Nucleus accumbens (tissue), 56 donors: ENCODE measurements around the gene ZNF432.
"Not testable (repeated sequence)": the region's sequence is repeated elsewhere in the genome, so short reads cannot be mapped to it uniquely, and the experiment has no call there.

Experiments used
- DNase-seq, 56 donors: peaks; one replicate each; lab custom pipeline; 2025; lab: John Stamatoyannopoulos, UW

Gene ZNF432

GRCh38 chr19:52048555-52049501 is at the start of gene ZNF432:
Gene ZNF432 (minus strand): TSS chr19:52048838. CDS start chr19:52046868, 1,970 bp downstream.
- peak; percentile 39 to 96 (median 88) for DNase-seq

GRCh38 chr19:52096416-52096815 is 47.8 kb upstream of the ZNF432 start:
- not testable (repeated sequence) for DNase-seq

DNA sequence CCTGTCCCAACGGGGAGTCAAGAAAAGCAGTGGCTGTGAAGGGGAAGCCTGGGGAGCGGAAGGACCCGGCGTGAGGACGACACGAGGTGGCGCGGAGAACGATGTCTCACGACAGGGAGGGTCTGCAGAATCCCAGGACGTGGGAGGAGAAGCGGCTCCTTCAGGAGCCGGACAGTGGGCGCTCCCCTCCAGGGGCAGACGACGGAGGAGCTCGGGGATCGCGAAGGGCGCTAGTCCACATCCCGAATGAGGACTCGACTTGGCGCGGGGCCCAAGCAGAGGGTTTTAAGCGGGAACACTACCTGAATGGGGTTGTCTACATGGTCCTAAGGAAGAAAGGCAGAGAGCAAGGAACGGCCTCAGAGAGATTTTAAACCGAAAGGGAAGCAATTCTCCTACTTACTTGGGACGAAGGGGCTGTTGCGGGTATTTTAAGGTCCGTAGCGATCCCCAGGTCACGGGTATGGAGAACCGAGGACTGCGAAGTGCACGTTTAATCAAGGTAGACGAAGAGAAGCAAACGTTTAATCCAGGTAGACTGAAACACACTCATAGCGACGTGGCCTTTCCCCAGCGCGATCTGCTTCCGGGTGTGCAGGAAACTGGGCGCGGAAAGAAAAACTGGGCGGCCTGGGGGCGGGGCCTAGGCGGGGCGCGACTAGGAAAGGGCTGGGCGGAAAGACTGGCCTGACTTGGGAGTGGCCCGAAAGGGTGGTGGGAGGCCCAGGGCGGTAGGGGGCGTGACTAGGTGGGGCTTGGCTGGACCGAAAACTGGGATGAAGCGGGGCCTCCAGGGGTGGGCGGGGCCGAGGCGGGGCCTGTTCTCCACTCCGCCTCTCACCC is 46.8 kb upstream of the ZNF432 start, which contains the start of gene ZNF841:
ZNF841 (minus strand) TSS at position 594 of the 843 bp plus-strand sequence. CDS start 10,964 bp downstream, outside the sequence.
- peak; percentile 32 to 98 (median 90) for DNase-seq

GRCh38 chr19:52094526-52095130 is 46.0 kb upstream of the ZNF432 start:
- no peak for DNase-seq

- no peak for DNase-seq
These were observed 37.8 kb upstream of the ZNF432 start for GRCh38 chr19:52086481-52086880.

DNA sequence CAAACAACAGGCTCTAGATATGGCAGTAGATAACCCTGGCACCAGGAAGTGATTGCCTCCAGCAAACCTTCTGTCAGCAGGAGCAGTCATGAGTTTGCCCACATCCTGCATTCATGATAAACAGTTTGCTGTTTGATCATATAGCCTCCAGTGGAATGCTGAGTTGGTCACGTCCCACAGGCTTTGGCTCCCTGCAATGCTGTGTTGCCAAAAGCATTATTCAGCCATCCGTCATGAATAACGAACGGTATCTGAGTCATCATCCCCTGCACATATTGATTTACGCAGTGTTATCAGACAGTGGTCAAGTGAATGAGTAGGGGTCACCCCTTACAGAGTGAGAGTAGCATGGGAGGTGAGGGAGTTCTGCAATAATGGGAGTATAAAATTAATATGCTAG is 21.9 kb upstream of the ZNF432 start:
- DNase-seq: no peak

DNA sequence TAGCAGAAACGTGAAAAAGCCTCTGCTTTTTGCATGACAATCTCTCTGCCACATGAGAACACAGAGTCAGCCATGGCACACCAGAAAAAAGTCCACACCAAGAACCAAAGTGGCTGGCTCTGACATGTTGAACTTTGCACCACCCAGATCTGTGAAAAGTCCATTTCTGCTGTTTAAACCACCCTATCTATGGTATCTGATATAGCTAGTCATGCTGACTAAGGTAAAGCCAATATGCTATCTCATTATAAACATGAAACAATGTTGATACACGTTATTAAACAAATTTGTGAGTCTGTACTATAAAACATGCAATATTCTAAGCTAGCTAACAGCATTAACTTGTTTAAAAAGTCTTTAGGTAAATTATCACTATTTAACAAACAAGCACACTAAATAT is 21.0 kb upstream of the ZNF432 start:
- no peak for DNase-seq

DNA sequence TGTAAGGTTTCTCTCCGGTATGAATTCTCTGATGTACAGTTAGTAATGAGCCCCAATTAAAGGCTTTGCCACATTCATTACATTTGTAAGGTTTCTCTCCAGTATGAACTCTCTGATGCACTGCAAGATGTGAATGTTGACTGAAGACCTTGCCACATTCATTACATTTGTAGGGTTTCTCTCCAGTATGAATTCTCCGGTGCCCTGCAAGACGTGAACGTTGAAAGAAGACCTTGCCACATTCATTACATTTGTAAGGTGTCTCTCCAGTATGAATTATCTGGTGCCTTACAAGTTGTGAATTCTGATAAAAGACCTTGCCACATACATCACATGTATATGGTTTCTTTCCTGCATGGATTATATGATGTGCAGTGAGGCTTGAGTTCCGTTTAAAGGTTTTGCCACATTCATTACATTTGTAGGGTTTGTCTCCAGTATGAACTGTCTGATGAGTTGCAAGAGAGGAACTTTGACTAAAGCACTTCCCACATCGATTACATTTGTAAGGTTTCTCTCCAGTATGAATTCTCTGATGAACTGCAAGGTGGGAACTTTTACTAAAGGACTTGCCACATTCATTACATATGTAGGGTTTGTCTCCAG is 17.7 kb upstream of the ZNF432 start:
- DNase-seq: no peak

DNA sequence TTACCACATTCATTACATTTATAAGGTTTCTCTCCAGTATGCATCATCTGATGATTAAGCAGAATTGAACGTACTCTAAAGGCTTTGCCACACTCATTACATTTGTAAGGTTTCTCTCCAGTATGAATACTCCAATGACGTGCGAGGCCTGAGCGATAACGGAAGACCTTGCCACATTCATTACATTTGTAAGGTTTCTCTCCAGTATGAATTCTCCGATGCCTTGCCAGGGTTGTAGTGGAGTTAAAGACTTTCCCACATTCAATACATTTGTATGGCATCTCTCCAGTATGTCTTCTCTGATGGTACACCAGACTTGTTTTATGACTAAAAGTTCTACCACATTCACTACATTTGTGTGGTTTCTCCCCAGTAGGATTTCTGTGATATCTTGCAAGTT is 16.8 kb upstream of the ZNF432 start:
- no peak for DNase-seq

DNA sequence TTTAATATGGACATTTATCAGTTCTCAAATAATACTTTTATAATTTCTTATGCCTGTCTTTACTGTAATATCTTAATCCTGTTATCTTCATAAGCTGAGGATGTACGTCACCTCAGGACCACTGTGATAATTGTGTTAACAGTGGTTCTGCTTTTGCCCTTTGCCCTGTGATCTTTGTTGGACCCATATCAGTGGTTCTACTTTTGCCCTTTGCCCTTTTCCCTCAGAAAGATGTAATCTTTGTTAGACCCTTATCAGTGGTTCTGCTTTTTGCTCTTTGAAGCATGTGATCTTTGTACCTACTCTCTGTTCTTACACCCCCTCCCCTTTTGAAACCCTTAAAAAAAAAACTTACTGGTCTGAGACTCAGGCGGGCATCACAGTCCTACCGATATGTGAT is 7.8 kb upstream of the ZNF432 start:
- DNase-seq: not testable (repeated sequence)

DNA sequence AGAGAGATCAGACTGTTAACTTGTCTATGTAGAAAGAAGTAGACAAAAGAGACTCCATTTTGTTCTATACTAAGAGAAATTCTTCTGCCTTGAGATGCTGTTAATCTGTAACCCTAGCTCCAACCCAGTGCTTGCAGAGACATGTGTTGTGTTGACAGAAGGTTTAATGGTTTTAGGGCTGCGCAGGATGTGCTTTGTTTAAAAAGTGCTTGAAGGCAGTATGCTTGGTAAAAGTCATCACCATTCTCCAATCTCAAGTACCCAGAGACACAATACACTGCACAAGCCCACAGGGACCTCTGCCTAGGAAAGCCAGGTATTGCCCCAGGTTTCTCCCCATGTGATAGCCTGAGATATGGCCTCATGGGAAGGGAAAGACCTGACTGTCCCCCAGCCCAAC is 3.1 kb upstream of the ZNF432 start:
- not testable (repeated sequence) for DNase-seq

DNA sequence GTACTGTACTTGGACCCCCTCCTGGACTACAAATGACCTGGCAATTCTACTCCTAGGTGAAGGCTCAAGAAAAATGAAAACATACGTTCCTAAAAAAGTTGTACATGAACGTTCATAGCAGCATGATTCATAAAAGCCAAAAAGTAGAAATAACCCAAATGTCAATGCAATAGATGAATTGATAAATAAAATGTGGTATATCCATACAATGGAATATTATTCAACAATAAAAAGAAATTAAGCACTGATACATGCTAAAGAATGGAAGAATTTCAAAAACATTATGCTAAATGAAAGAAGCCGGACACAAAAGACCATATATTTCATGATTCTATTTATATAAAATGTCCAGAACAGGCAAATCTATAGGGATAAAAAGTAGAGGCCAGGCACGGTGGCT is 9.5 kb downstream of the ZNF432 start:
- no peak for DNase-seq

DNA sequence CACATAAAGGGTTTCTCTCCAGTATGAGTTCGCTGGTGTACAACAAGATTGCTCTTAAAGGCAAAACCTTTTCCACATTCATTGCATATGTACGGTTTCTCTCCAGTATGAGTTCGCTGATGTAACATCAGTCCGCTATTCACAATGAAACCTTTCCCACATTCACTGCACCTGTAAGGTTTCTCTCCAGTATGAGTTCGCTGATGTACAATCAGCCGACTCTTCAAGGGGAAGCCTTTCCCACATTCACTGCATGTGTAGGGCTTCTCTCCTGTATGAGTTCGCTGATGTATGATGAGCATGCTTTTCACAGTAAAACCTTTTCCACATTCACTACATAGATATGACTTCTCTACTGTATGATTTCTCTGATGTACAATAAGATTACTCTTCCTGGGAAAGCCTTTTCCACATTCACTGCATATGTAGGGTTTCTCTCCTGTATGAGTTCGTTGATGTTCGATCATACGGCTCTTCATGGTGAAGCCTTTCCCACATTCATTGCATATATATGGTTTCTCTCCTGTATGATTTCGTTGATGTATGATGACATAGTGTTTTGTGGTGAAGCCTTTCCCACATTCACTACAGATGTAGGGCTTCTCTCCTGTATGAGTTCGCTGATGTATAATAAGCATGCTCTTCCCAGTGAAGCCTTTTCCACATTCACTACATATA is 14.4 kb downstream of the ZNF432 start:
- DNase-seq: no peak

GRCh38 chr19:52028780-52029123 is 19.9 kb downstream of the ZNF432 start:
- DNase-seq: peak in 1 of 56 donors; percentile 58

GRCh38 chr19:52028027-52028779 is 20.4 kb downstream of the ZNF432 start, which contains the start of gene ZNF614:
Gene ZNF614 (minus strand): TSS chr19:52028379. CDS start chr19:52025745, 2,634 bp downstream.
- peak in 55 of 56 donors; percentile 56 to 98 (median 85) for DNase-seq

DNA sequence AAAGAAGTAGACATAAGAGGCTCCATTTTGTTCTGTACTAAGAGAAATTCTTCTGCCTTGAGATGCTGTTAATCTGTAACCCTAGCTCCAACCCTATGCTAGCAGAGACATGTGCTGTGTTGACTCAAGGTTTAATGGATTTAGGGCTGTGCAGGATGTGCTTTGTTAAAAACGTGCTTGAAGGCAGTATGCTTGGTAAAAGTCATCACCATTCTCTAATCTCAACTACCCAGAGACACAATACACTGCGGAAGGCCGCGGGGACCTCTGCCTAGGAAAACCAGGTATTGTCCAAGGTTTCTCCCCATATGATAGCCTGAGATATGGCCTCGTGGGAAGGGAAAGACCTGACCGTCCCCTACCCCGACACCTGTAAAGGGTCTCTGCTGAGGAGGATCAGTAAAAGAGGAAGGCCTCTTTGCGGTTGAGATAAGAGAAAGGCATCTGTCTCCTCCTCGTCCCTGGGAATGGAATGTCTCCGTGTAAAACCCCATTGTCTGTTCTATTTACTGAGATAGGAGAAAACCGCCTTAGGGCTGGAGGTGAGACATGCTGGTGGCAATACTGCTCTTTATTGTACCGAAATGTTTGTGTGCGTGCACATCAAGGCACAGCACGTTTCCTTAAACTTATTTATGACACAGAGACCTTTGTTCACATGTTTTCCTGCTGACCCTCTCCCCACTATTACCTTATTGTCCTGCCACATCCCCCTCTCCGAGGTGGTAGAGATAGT is 22.2 kb downstream of the ZNF432 start:
- DNase-seq: not testable (repeated sequence)

DNA sequence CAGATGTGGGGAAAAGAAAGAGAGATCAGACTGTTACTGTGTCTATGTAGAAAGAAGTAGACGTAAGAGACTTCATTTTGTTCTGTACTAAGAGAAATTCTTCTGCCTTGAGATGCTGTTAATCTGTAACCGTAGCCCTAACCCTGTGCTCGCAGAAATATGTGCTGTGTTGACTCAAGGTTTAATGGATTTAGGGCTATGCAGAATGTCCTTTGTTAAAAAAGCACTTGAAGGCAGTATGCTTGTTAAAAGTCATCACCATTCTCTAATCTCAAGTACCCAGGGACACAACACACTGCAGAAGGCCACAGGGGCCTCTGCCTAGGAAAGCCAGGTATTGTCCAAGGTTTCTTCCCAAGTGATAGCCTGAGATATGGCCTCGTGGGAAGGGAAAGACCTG is 24.2 kb downstream of the ZNF432 start:
- DNase-seq: not testable (repeated sequence)

DNA sequence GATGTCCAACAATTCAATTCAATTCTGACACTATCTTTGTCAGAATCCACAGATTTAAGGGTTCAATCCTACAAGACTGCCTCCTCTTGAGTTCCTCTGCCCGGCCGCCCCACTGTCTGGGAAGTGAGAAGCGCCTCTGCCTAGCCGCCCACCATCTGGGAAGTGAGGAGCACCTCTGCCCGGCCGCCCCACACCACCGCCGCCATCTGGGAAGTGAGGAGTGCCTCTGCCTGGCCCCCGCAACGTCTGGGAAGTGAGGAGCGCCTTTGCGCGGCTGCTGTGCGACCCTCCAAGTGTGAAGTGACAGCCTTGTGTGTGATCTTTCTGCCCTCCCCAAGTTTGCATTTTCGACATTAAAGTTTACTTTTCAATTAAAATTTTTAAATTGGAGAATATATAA is 26.4 kb downstream of the ZNF432 start:
- DNase-seq: no peak
